Measurements from ENCODE around the gene EFHD2.

DNA sequence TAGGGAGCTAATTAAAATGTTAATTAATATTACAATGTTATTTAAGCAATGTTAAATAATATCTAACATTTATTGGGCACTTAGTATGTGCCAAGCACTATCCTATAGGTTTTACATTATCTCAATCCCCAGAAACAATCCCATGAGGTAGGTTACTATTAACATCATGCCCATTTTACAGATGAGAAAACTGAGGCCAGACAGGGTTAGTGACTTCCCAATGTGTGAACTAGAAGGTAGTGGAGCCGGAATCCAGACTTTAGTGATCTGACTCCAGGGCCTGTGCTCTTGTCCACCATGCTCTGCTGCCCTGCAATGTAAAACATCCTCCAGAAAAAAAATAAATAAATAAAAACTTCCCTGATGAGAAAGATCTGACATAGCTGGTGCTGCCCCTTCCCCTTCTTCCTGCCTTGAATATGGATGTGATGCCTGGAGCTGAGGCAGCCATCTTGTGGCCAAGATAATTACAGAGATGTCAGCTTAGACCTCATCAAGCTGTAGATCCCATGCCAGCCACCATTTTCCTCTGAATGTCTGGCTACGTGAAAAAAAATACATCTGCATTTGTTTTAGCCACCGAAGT, 39.3 kb downstream of the EFHD2 start:
- TF ChIP-seq EZH2 (IDR thresholded peaks at IDR 0.05; ENCODE audit: insufficient read depth, poor library complexity, severe bottlenecking) (no peak), EZH2phosphoT487 (IDR thresholded peaks at IDR 0.05; ENCODE audit: insufficient read depth, low read depth) (no peak)
